Measurements from ENCODE around the gene RASAL1.

Gene RASAL1

GRCh38 chr12:113096675-113097461, 38.7 kb downstream of the RASAL1 start:
- DNase-seq (ENCODE audit: low read depth in 2 of 2): no peak

GRCh38 chr12:113095405-113095804, 40.2 kb downstream of the RASAL1 start:
- no peak for DNase-seq (ENCODE audit: low read depth in 2 of 2)

- DNase-seq (ENCODE audit: low read depth in 2 of 2): no peak
These were observed 40.8 kb downstream of the RASAL1 start for GRCh38 chr12:113094738-113095137.

- no peak for DNase-seq (ENCODE audit: low read depth in 2 of 2)
These were observed 42.0 kb downstream of the RASAL1 start for GRCh38 chr12:113093409-113094101.

GRCh38 chr12:113092607-113093408, 42.8 kb downstream of the RASAL1 start:
- DNase-seq (ENCODE audit: low read depth in 2 of 2): no peak

GRCh38 chr12:113091506-113091905, 44.1 kb downstream of the RASAL1 start:
- no peak for DNase-seq (ENCODE audit: low read depth in 2 of 2)

GRCh38 chr12:113090740-113091139, 44.8 kb downstream of the RASAL1 start:
- no peak for DNase-seq (ENCODE audit: low read depth in 2 of 2)

- DNase-seq (ENCODE audit: low read depth in 2 of 2): no peak
These were observed 45.7 kb downstream of the RASAL1 start for GRCh38 chr12:113089839-113090238.

GRCh38 chr12:113088971-113089756, 46.4 kb downstream of the RASAL1 start:
- peak; percentile 20 to 37 for DNase-seq (ENCODE audit: low read depth in 2 of 2)

GRCh38 chr12:113088037-113088436, 47.5 kb downstream of the RASAL1 start:
- DNase-seq (ENCODE audit: low read depth in 2 of 2): no peak

GRCh38 chr12:113087193-113087592, 48.4 kb downstream of the RASAL1 start:
- no peak for DNase-seq (ENCODE audit: low read depth in 2 of 2)

- DNase-seq (ENCODE audit: low read depth in 2 of 2): no peak
These were observed 49.1 kb downstream of the RASAL1 start for GRCh38 chr12:113086249-113087164.

GRCh38 chr12:113083863-113084435, 51.6 kb downstream of the RASAL1 start:
- DNase-seq (ENCODE audit: low read depth in 2 of 2): no peak

- DNase-seq (ENCODE audit: low read depth in 2 of 2): no peak
These were observed 52.9 kb downstream of the RASAL1 start for GRCh38 chr12:113082486-113083148.

GRCh38 chr12:113081873-113082272, 53.7 kb downstream of the RASAL1 start:
- no peak for DNase-seq (ENCODE audit: low read depth in 2 of 2)

GRCh38 chr12:113077859-113078255, 57.7 kb downstream of the RASAL1 start:
- DNase-seq (ENCODE audit: low read depth in 2 of 2): no peak

- DNase-seq (ENCODE audit: low read depth in 2 of 2): no peak
These were observed 58.3 kb downstream of the RASAL1 start for GRCh38 chr12:113077057-113077858.

- no peak for DNase-seq (ENCODE audit: low read depth in 2 of 2)
These were observed 60.4 kb downstream of the RASAL1 start for GRCh38 chr12:113075137-113075683.

Data from stimulated activated CD4-positive, alpha-beta T cell treated with anti-CD3 and anti-CD28 coated beads, Interleukin-1b, Interleukin-23, amount 100 ng/mL, for 4 hours (primary cell).